A549 (cell line): ENCODE measurements around the gene SMARCA5. TPM values are rescaled to one million over a fixed set of nuclear protein-coding genes. Genes with fewer than 3 reads are reported as not detected.

Experiments
- ATAC-seq, 2 experiments: fragments of 200-7000 bp in 1 of 2; fragments of >200 bp in 1 of 2; cut with Nextera tagmentation in 1 of 2; cut with Tn5 transposase in 1 of 2; 3 replicates each; pipeline versions ENCODE4 v1.8.0 to v1.9.1; 2018 to 2020; ENCODE audit warnings: mild to moderate bottlenecking in 1 of 2, moderate library complexity in 1 of 2
- CTCF ChIA-PET: fragments of 300-600 bp; sonication (Branson Sonifier 250); formaldehyde crosslinking; extraction: SDS; loops from one replicate; lab custom pipeline; 2021; ENCODE audit warnings: antibody characterized with exemption, inconsistent platforms; lab: Yijun Ruan, JAX
- POLR2A ChIA-PET: fragments of 350-600 bp; formaldehyde crosslinking; extraction: SDS; loops from one replicate; lab custom pipeline; 2021; ENCODE audit warnings: antibody characterized with exemption, inconsistent platforms; lab: Yijun Ruan, JAX
- DNase-seq, 2 experiments: peaks; one replicate each; pipeline versions ENCODE4 v3.0.0 to v3.0.0-alpha.2; 2011 to 2016; ENCODE audit warnings: low read depth in 1 of 2, low spot score in 1 of 2
- FAIRE-seq: peaks from 2 replicates; lab custom pipeline; 2011; peaks lifted over from hg19 to GRCh38; lab: Jason Lieb, UNC
- H3K27ac ChIP-seq, 2 experiments: fragments of >200 bp; sonication (Bioruptor Twin); formaldehyde crosslinking; 3 replicates each; pipeline ENCODE4 v1.5.1; 2016 to 2017
- H3K4me1 ChIP-seq: fragments of >200 bp; sonication (Bioruptor Twin); formaldehyde crosslinking; 3 replicates; pipeline ENCODE4 v1.6.1; 2016
- H3K4me2 ChIP-seq: fragments of >200 bp; sonication (Bioruptor Twin); formaldehyde crosslinking; 3 replicates; pipeline ENCODE4 v1.6.1; 2016
- H3K4me3 ChIP-seq: fragments of >200 bp; sonication (Bioruptor Twin); formaldehyde crosslinking; 3 replicates; pipeline ENCODE4 v1.5.1; 2016
- H3K9me3 ChIP-seq: fragments of >200 bp; sonication (Bioruptor Twin); formaldehyde crosslinking; 3 replicates; pipeline ENCODE4 v1.6.1; 2016
- CBX8 ChIP-seq: fragments of 200-600 bp; sonication (generic); IDR thresholded peaks from 2 replicates; pipeline ENCODE4 v1.6.1; 2016
- E2F6 ChIP-seq: IDR thresholded peaks from 2 replicates; pipeline ENCODE4 v1.6.1; 2012; ENCODE audit warnings: low read depth, borderline replicate concordance
- EHMT2 ChIP-seq: fragments of 200-600 bp; sonication (generic); IDR thresholded peaks from 2 replicates; pipeline ENCODE4 v1.6.1; 2016; ENCODE audit warnings: antibody characterized with exemption, low read depth, mild to moderate bottlenecking, moderate library complexity
- ELK1 ChIP-seq: fragments of 150-350 bp; IDR thresholded peaks from 2 replicates; pipeline ENCODE4 v1.6.1; 2014; ENCODE audit warnings: low read depth, mild to moderate bottlenecking, low read length
- ESRRA ChIP-seq: fragments of 150-350 bp; IDR thresholded peaks from 2 replicates; pipeline ENCODE4 v1.6.1; 2014; ENCODE audit warnings: mild to moderate bottlenecking, low read length, borderline replicate concordance
- FOSL2 ChIP-seq, 2 experiments: fragments of 450-650 bp in 1 of 2; fragments of >200 bp in 1 of 2; sonication (Bioruptor Twin) in 1 of 2; formaldehyde crosslinking; IDR thresholded peaks; 2 replicates each; pipeline versions ENCODE4 v1.5.0 to v1.6.1; 2016 to 2020; ENCODE audit warnings: mild to moderate bottlenecking in 1 of 2, moderate library complexity in 1 of 2
- HMGXB4 ChIP-seq: fragments of 250-450 bp; sonication (Bioruptor Pico); IDR thresholded peaks from 2 replicates; pipeline ENCODE4 v1.5.0; 2021; ENCODE audit warnings: mild to moderate bottlenecking, moderate library complexity, borderline replicate concordance
- HOXB13 ChIP-seq: fragments of 250-450 bp; sonication (Bioruptor Pico); IDR thresholded peaks from 2 replicates; pipeline ENCODE4 v1.5.0; 2020; ENCODE audit warnings: low read depth, mild to moderate bottlenecking, moderate library complexity
- MAZ ChIP-seq: fragments of 150-350 bp; IDR thresholded peaks from 2 replicates; pipeline ENCODE4 v1.6.1; 2014; ENCODE audit warnings: antibody characterized with exemption, low read depth, low read length, borderline replicate concordance
- MYC ChIP-seq: IDR thresholded peaks from 2 replicates; pipeline ENCODE4 v1.6.1; 2012; ENCODE audit warnings: mild to moderate bottlenecking, inconsistent platforms, low read length, improper control_type of control experiment, borderline replicate concordance
- NPAS2 ChIP-seq: fragments of 250-450 bp; sonication (Bioruptor Pico); IDR thresholded peaks from 2 replicates; pipeline ENCODE4 v1.8.0; 2022; ENCODE audit warnings: mild to moderate bottlenecking, moderate library complexity, borderline replicate concordance
- NR3C1 ChIP-seq: fragments of >200 bp; sonication (Bioruptor Twin); formaldehyde crosslinking; IDR thresholded peaks from 3 replicates; pipeline ENCODE4 v1.6.1; 2017
- PBX3 ChIP-seq: IDR thresholded peaks from 2 replicates; pipeline ENCODE4 v1.6.1; 2012
- REST ChIP-seq: fragments of 200-600 bp; sonication (generic); IDR thresholded peaks from 2 replicates; pipeline ENCODE4 v1.6.1; 2016; ENCODE audit warnings: antibody characterized with exemption, mild to moderate bottlenecking, moderate library complexity
- TP53 ChIP-seq: fragments of 250-450 bp; sonication (Bioruptor Pico); IDR thresholded peaks from 2 replicates; pipeline ENCODE4 v1.5.0; 2021; ENCODE audit warnings: mild to moderate bottlenecking, moderate library complexity
- USF2 ChIP-seq: fragments of 450-650 bp; IDR thresholded peaks from 2 replicates; pipeline ENCODE4 v1.6.1; 2014; ENCODE audit warnings: antibody characterized with exemption
- ZC3H11A ChIP-seq: fragments of 450-650 bp; IDR thresholded peaks from 2 replicates; pipeline ENCODE4 v1.6.1; 2014; ENCODE audit warnings: antibody characterized with exemption, mild to moderate bottlenecking
- ZFP36 ChIP-seq: fragments of 450-650 bp; IDR thresholded peaks from 2 replicates; pipeline ENCODE4 v1.6.1; 2014; ENCODE audit warnings: borderline replicate concordance; ENCODE audit not compliant: partially characterized antibody
- ZNF302 ChIP-seq: fragments of 250-450 bp; sonication (Bioruptor Pico); IDR thresholded peaks from 2 replicates; pipeline ENCODE4 v1.9.0; 2021; ENCODE audit warnings: inconsistent platforms, mild to moderate bottlenecking, moderate library complexity
- ZSCAN20 ChIP-seq: fragments of 250-450 bp; sonication (Bioruptor Pico); IDR thresholded peaks from 2 replicates; pipeline ENCODE4 v1.8.0; 2022; ENCODE audit warnings: mild to moderate bottlenecking, moderate library complexity
- WGBS: methylation state at CpG from one replicate; pipeline ENCODE4 v1.1.6; 2017; ENCODE audit errors: missing lambda C conversion rate; 5-methylcytosine and 5-hydroxymethylcytosine counted together
- polyA plus RNA-seq, 4 experiments: library from polyadenylated mRNA; depleted of rRNA in 3 of 4; stranded (reverse); fragments of >200 nt; fragmentation: RNase III in 1 of 4; extraction: RNeasy Plus Mini Kit Qiagen cat#74134 plus additional on column Dnase treatment in 1 of 4; gene quantifications; 2 replicates in 3 of 4; 3 replicates in 1 of 4; pipeline ENCODE4 v1.2.3, GENCODE V29; 2011 to 2017
- TF ChIP-seq, protein P1 (sequence below): fragments of 250-450 bp; sonication (Bioruptor Pico); IDR thresholded peaks from 2 replicates; pipeline ENCODE4 v1.5.0; 2020; ENCODE audit warnings: low read depth, mild to moderate bottlenecking, moderate library complexity
- TF ChIP-seq, protein P2 (sequence below): IDR thresholded peaks from 2 replicates; pipeline ENCODE4 v1.6.1; 2012

SMARCA5 gene
- polyA plus RNA-seq, 2 of the 4 experiments (the other 2 are of a cell fraction), result 22.2 to 33.4 TPM

DNA sequence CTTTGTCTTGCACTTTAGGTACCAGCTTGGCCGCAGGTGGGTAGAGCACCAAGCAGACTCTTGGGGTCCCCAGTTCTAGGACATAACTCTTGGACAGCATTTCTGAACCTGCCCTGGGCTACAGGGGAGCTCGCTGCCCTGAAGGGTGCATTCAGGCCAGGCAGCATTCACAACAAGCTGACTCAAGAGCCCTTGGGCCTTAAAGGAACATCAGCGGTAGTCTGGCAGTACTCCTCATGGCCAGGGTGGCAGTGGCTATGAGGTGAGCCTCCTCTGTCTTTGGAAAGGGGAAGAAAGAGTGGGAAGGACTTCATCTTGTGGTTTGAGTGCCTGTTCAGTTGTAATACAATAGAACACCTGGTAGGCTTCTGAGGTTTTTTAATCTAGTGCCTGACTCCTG lies 24.8 kb upstream of the SMARCA5 start:
- H3K4me3 ChIP-seq, result no peak overlapping the region
- ChIA-PET CTCF (no interaction called here), POLR2A (no interaction called here)
- no peak overlapping the region for H3K27ac ChIP-seq
- WGBS, result 55% methylated on average over 3 of the region's 3 CpGs
- TF ChIP-seq REST (no peak), TP53 (no peak), NR3C1 (no peak), ZC3H11A (no peak), ZSCAN20 (CRISPR knock-in tag) (no peak), FOSL2 (IDR thresholded peaks at IDR 0.05) (no peak), FOSL2 (CRISPR knock-in tag; IDR thresholded peaks at IDR 0.05) (no peak), E2F6 (no peak), USF2 (no peak), CBX8 (no peak), EHMT2 (no peak), ZFP36 (no peak), HOXB13 (no peak), ZNF302 (CRISPR knock-in tag) (no peak), ELK1 (no peak), MYC (no peak)
- TF ChIP-seq, protein P1, sequence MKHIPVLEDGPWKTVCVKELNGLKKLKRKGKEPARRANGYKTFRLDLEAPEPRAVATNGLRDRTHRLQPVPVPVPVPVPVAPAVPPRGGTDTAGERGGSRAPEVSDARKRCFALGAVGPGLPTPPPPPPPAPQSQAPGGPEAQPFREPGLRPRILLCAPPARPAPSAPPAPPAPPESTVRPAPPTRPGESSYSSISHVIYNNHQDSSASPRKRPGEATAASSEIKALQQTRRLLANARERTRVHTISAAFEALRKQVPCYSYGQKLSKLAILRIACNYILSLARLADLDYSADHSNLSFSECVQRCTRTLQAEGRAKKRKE (CRISPR knock-in tag), result no peak
- TF ChIP-seq, protein P2, sequence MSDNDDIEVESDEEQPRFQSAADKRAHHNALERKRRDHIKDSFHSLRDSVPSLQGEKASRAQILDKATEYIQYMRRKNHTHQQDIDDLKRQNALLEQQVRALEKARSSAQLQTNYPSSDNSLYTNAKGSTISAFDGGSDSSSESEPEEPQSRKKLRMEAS, result no peak
- ATAC-seq (no peak), DNase-seq (no peak), FAIRE-seq (no peak)
- H3K9me3 ChIP-seq, result no peaks in the 10 kb centered on the region
- H3K4me2 ChIP-seq, result no peak overlapping the region
- no peaks in the 10 kb centered on the region for H3K4me1 ChIP-seq

- POLR2A ChIA-PET, result no interaction called here
- Histone ChIP-seq H3K4me1 (no peaks in the 10 kb centered on the region), H3K9me3 (no peaks in the 10 kb centered on the region), H3K4me3 (no peak overlapping the region), H3K4me2 (no peak overlapping the region), H3K27ac (no peak overlapping the region)
- ATAC-seq, result no peak
- DNase-seq, result no peak
- CTCF ChIA-PET, result no interaction called here
- no peak for FAIRE-seq
- 79% methylated on average over 2 of the region's 2 CpGs for WGBS
- TF ChIP-seq NPAS2 (CRISPR knock-in tag), result no peak
- TF ChIP-seq, protein P1 (CRISPR knock-in tag), result no peak
- TF ChIP-seq ESRRA, result no peak
- TF ChIP-seq MAZ, result no peak
- no peak for TF ChIP-seq HMGXB4 (CRISPR knock-in tag)
- no peak for TF ChIP-seq PBX3
These were observed 24.4 kb upstream of the SMARCA5 start for GRCh38 chr4:143489106-143489505.
